ENCODE results near the gene CDIP1. TPM values are rescaled to one million over a fixed set of nuclear protein-coding genes. Genes with fewer than 3 reads are reported as not detected.

Gene CDIP1
- total RNA-seq, 2 donors from 2014 or later = 45.4 to 53.1 TPM

- no peaks in the 10 kb centered on the region for H3K9me3 Mint-ChIP-seq
Measured at GRCh38 chr16:4508806-4509205, 29.8 kb downstream of the CDIP1 start.

GRCh38 chr16:4507588-4508345 lies 30.8 kb downstream of the CDIP1 start:
- ATAC-seq (replicated peaks in 1 of 2) (no peak), DNase-seq (no peak)
- H3K4me3 Mint-ChIP-seq = no peak overlapping the region
- no peaks in the 10 kb centered on the region for H3K27me3 Mint-ChIP-seq (ENCODE audit: low read depth)
- H3K4me1 Mint-ChIP-seq (ENCODE audit: low read depth) = peaks cover 36% of the 10 kb centered on the region
- H3K9me3 Mint-ChIP-seq = no peaks in the 10 kb centered on the region
- peaks cover 3 to 18% of the 10 kb centered on the region in 2 donors for H3K36me3 Mint-ChIP-seq (ENCODE audit: insufficient read depth in 2 of 2)
- H3K27ac Mint-ChIP-seq = peak overlapping the region; percentile 69

More at GRCh38 chr16:4508806-4509205, 29.8 kb downstream of the CDIP1 start:
- ATAC-seq (replicated peaks in 1 of 2) = no peak
- Mint-ChIP-seq H3K27ac (peak overlapping the region; percentile 50), H3K36me3 (ENCODE audit: insufficient read depth in 2 of 2) (peaks cover 3 to 18% of the 10 kb centered on the region in 2 donors), H3K4me3 (no peak overlapping the region), H3K4me1 (ENCODE audit: low read depth) (peaks cover 32% of the 10 kb centered on the region), H3K27me3 (ENCODE audit: low read depth) (no peaks in the 10 kb centered on the region)
- DNase-seq = no peak

DNA sequence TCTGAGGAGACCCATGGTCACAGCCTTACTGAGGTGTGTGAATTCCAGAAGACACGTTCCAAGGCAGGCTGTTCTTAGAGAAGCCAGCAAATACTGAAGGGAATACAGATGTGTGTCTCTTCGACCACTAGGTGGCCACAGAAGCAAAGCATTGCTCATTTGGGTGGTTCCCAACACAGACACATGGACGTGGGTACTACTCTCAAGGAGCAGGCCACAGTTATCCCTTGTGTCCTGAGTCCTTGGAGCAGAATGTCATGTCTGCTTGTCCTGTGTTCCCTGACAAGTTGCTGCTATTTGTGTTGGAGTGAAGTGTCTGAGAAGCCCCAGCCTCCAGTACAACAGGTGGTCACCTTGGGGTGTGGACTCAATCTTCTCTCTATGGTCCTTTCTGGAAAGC lies 32.1 kb downstream of the CDIP1 start:
- Mint-ChIP-seq H3K9me3 (no peaks in the 10 kb centered on the region), H3K4me3 (peak overlapping the region; percentile 76 to 85), H3K27me3 (ENCODE audit: low read depth) (no peaks in the 10 kb centered on the region), H3K27ac (peak overlapping the region; percentile 87), H3K36me3 (ENCODE audit: insufficient read depth in 2 of 2) (peaks cover 3 to 15% of the 10 kb centered on the region in 2 donors), H3K4me1 (ENCODE audit: low read depth) (peaks cover 45% of the 10 kb centered on the region)
- peak; percentile 59 to 61 for DNase-seq
- ATAC-seq (replicated peaks in 1 of 2) = peak; percentile 71 to 72

DNA sequence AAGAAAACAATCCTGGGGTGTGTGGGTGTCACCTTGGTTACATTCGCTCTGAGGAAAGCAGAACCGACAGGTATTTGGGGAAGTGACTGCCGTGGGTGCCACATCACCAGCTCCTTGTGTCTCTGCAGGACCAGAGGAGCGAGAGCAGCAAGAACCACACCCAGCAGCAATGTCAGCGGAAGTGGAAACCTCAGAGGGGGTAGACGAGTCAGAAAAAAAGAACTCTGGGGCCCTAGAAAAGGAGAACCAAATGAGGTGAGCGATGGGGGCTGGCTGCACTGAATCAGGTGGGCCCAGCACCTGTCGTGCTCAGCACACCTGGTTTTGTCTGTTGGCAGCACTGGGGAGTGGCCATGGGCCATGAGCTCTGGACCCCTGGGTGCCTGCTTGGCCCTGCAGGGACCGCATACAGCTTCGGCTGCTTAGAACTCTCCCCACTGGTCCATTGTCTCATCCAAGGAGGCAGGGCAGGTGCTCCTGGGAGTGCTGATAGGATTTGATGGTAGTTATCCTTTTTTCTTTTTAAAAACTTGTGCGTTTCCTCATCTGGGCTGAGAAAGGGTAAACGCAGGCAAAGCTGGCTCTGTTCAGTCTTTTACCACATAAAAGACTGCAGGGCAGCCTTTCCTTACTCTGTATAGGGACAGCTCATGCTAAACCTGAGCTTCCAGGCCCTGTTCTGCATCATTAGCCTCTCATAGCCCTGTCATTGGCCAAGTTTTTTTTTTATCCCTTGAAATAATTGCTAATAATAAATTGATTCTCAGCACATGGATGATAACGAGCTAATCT lies 33.0 kb downstream of the CDIP1 start:
- Mint-ChIP-seq H3K36me3 (ENCODE audit: insufficient read depth in 2 of 2) (peaks cover 3 to 15% of the 10 kb centered on the region in 2 donors), H3K27ac (peak overlapping the region; percentile 87), H3K4me3 (peak overlapping the region; percentile 76 to 85), H3K27me3 (ENCODE audit: low read depth) (no peaks in the 10 kb centered on the region), H3K4me1 (ENCODE audit: low read depth) (peaks cover 53% of the 10 kb centered on the region), H3K9me3 (no peaks in the 10 kb centered on the region)
- ATAC-seq (replicated peaks in 1 of 2) (peak; percentile 90 to 92), DNase-seq (peak; percentile 73 to 78)

DNA sequence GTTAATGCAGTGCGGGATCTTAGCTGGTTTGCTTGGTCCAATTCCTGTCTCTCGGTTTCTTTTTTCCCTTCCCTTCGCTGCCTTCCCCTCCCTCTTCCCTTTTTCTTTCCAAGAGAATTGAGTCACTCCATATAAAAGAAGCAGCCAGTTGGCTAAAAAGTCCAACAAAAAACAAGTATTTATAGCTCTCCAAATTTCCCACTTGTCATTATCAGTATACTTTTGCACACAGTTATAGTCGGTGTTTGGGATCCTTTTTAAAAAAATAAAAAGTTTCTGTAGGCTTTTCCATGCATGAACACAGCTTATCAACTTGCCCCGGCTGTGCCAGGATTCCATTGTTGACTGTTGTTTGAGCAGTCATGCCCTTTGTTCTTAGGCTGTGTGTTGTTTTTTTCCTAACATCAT lies 37.5 kb downstream of the CDIP1 start:
- Mint-ChIP-seq H3K36me3 (ENCODE audit: insufficient read depth in 2 of 2) (peaks cover under 1 to 1% of the 10 kb centered on the region in 2 donors), H3K27me3 (ENCODE audit: low read depth) (no peaks in the 10 kb centered on the region), H3K4me3 (no peak overlapping the region), H3K9me3 (no peaks in the 10 kb centered on the region), H3K4me1 (ENCODE audit: low read depth) (peaks cover 91% of the 10 kb centered on the region), H3K27ac (peak overlapping the region; percentile 70)
- ATAC-seq (replicated peaks in 1 of 2) (no peak), DNase-seq (no peak)

DNA sequence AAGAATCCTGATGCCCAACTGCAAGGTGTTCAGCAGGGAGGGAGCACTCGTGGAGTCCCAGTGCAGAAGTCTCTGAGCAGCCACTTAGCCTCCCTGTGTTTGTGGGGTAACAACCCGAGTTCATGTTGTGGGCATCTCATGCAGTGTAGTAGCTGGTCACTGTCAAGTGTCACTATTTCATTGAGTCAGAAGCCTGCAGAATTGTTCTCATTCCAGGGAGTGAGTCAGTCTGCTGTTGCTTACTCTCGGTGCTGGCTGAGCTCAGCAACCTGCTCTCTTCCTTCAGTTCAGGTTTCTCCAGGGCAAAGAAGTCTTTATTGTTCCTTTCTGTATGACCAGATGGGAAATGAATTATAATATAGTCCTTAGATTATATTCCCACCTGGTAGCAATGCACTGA lies 38.3 kb downstream of the CDIP1 start:
- no peaks in the 10 kb centered on the region for H3K9me3 Mint-ChIP-seq
- no peaks in the 10 kb centered on the region for H3K36me3 Mint-ChIP-seq (ENCODE audit: insufficient read depth in 2 of 2)
- H3K27me3 Mint-ChIP-seq (ENCODE audit: low read depth) = no peaks in the 10 kb centered on the region
- peaks cover 90% of the 10 kb centered on the region for H3K4me1 Mint-ChIP-seq (ENCODE audit: low read depth)
- DNase-seq = peak; percentile 25 to 38
- peak overlapping the region in 1 of 2 donors; percentile 3 for H3K4me3 Mint-ChIP-seq
- H3K27ac Mint-ChIP-seq = peak overlapping the region; percentile 36
- peak; percentile 84 to 86 for ATAC-seq (replicated peaks in 1 of 2)

GRCh38 chr16:4499196-4499555 lies 39.4 kb downstream of the CDIP1 start:
- H3K9me3 Mint-ChIP-seq = no peaks in the 10 kb centered on the region
- H3K36me3 Mint-ChIP-seq (ENCODE audit: insufficient read depth in 2 of 2) = no peaks in the 10 kb centered on the region
- ATAC-seq (replicated peaks in 1 of 2) (no peak), DNase-seq (no peak)
- peaks cover 90% of the 10 kb centered on the region for H3K4me1 Mint-ChIP-seq (ENCODE audit: low read depth)
- no peaks in the 10 kb centered on the region for H3K27me3 Mint-ChIP-seq (ENCODE audit: low read depth)
- H3K4me3 Mint-ChIP-seq = no peak overlapping the region
- no peak overlapping the region for H3K27ac Mint-ChIP-seq

- Mint-ChIP-seq H3K27me3 (ENCODE audit: low read depth) (no peaks in the 10 kb centered on the region), H3K9me3 (no peaks in the 10 kb centered on the region), H3K27ac (peak overlapping the region; percentile 31), H3K4me1 (ENCODE audit: low read depth) (peaks cover 88% of the 10 kb centered on the region), H3K36me3 (ENCODE audit: insufficient read depth in 2 of 2) (no peaks in the 10 kb centered on the region), H3K4me3 (no peak overlapping the region)
- DNase-seq = no peak
- ATAC-seq (replicated peaks in 1 of 2) = no peak
Measured at GRCh38 chr16:4498546-4499195, 39.9 kb downstream of the CDIP1 start.

DNA sequence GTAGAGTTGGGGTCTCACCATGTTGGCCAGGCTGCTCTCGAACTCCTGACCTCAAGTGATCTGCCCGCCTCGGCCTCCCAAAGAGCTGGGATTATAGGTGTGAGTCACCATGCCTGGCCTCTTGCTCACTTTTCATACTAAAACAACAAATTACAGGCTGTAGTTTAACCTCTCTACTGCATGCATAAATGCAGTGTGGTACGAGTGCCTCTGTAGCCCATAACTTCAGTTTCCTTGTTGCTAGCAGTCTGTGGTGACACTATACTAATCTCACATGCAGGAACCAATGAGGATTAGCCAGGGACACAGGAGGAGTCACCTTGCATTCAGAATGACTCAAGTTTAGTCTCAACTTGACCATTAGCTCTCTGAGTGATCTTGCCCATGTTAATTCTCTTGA lies 42.3 kb downstream of the CDIP1 start:
- ATAC-seq (replicated peaks in 1 of 2) (peak; percentile 58 to 81), DNase-seq (no peak)
- Mint-ChIP-seq H3K36me3 (ENCODE audit: insufficient read depth in 2 of 2) (peaks cover 0 to 2% of the 10 kb centered on the region in 2 donors), H3K27me3 (ENCODE audit: low read depth) (no peaks in the 10 kb centered on the region), H3K4me3 (no peak overlapping the region), H3K27ac (peak overlapping the region; percentile 90), H3K4me1 (ENCODE audit: low read depth) (peaks cover 76% of the 10 kb centered on the region), H3K9me3 (no peaks in the 10 kb centered on the region)

DNA sequence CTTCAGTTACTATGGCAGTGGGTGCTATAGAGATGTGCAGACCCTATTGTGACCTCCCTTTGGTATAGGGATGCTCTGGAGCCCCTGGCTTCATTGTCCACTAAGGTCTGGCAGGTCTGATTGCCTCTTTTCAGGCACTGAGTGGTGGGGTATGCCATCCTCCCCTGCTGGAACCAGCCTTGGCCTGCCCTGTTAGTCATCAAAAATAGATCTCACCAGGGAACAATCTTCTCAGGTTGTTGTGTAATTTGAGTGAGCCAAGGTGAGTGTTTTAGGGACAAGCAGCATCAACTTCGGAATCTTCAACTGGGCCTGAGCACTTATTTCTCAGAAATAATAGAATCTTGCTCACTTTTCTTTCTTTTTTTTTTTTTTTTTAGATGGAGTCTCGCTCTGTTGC lies 42.8 kb downstream of the CDIP1 start:
- Mint-ChIP-seq H3K36me3 (ENCODE audit: insufficient read depth in 2 of 2) (peaks cover 0 to 2% of the 10 kb centered on the region in 2 donors), H3K4me3 (no peak overlapping the region), H3K27me3 (ENCODE audit: low read depth) (no peaks in the 10 kb centered on the region), H3K4me1 (ENCODE audit: low read depth) (peaks cover 74% of the 10 kb centered on the region), H3K27ac (peak overlapping the region; percentile 90), H3K9me3 (no peaks in the 10 kb centered on the region)
- no peak for ATAC-seq (replicated peaks in 1 of 2)
- no peak for DNase-seq

- ATAC-seq (replicated peaks in 1 of 2) (no peak), DNase-seq (no peak)
- H3K4me3 Mint-ChIP-seq = no peak overlapping the region
- peaks cover 66% of the 10 kb centered on the region for H3K4me1 Mint-ChIP-seq (ENCODE audit: low read depth)
- peak overlapping the region; percentile 90 for H3K27ac Mint-ChIP-seq
- H3K27me3 Mint-ChIP-seq (ENCODE audit: low read depth) = no peaks in the 10 kb centered on the region
- H3K9me3 Mint-ChIP-seq = no peaks in the 10 kb centered on the region
- peaks cover 0 to 2% of the 10 kb centered on the region in 2 donors for H3K36me3 Mint-ChIP-seq (ENCODE audit: insufficient read depth in 2 of 2)
Measured at GRCh38 chr16:4494746-4495490, 43.7 kb downstream of the CDIP1 start.

DNA sequence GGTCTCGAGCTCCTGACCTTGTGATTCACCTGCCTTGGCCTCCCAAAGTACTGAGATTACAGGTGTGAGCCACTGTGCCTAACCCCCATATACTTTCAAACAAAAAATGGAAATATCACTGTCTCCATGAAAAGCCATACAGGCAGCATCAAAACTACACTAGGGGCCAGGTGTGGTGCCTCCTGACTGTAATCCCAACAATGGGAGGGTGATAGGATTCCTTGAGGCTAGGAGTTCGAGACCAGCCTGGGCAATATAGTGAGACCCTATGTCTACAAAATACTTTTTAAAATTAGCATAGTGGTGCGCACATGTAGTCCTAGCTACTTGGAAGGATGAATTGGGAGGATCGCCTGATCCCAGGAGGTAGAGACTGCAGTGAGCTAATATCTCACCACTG lies 46.7 kb downstream of the CDIP1 start:
- Mint-ChIP-seq H3K9me3 (no peaks in the 10 kb centered on the region), H3K27ac (peak overlapping the region; percentile 28), H3K36me3 (ENCODE audit: insufficient read depth in 2 of 2) (peaks cover 1 to 8% of the 10 kb centered on the region in 2 donors), H3K4me1 (ENCODE audit: low read depth) (peaks cover 62% of the 10 kb centered on the region), H3K27me3 (ENCODE audit: low read depth) (no peaks in the 10 kb centered on the region), H3K4me3 (no peak overlapping the region)
- ATAC-seq (replicated peaks in 1 of 2) = no peak
- no peak for DNase-seq

Data from activated T-cell treated with anti-CD3 and anti-CD28 coated beads, Interleukin-2, amount 50 U/mL, for 72 hours (primary cell).